GM12878 (cell line): Measurements from ENCODE around the gene SLC15A3. TPM values are rescaled to one million over a fixed set of nuclear protein-coding genes. Genes with fewer than 3 reads are reported as not detected.

Experiments used
- ATAC-seq: fragments of 200-7000 bp; cut with Tn5 transposase; 3 replicates; pipeline ENCODE4 v1.9.1; 2020; ENCODE audit warnings: mild to moderate bottlenecking, moderate library complexity
- BruUV-seq: library from RNA; stranded (reverse); fragments of 400-500 nt; replicated peaks from 2 replicates; lab custom pipeline; 2021; lab: Mats Ljungman, UMichigan
- CTCF ChIA-PET: fragments of 300-600 bp; sonication (Branson Sonifier 250); formaldehyde crosslinking; extraction: SDS; loops from one replicate; lab custom pipeline; 2021; ENCODE audit warnings: inconsistent platforms; lab: Yijun Ruan, JAX
- POLR2A ChIA-PET: fragments of 350-600 bp; formaldehyde crosslinking; extraction: SDS; loops from one replicate; lab custom pipeline; 2021; ENCODE audit warnings: inconsistent platforms; lab: Charles Lee
- RAD21 ChIA-PET: fragments of 300-600 bp; sonication (Branson Sonifier 250); formaldehyde crosslinking; loops from one replicate; lab custom pipeline; 2023; ENCODE audit warnings: antibody characterized with exemption; ENCODE audit not compliant: unreplicated experiment; lab: Charles Lee
- SMC1A ChIA-PET: fragments of 300-600 bp; sonication (Branson Sonifier 250); formaldehyde crosslinking; loops from one replicate; lab custom pipeline; 2023; ENCODE audit not compliant: unreplicated experiment, uncharacterized antibody; lab: Charles Lee
- DNase-seq: peaks from one replicate; pipeline ENCODE4 v3.0.0-alpha.2; 2011; ENCODE audit warnings: low read depth, low spot score
- FAIRE-seq: peaks from 3 replicates; lab custom pipeline; 2011; peaks lifted over from hg19 to GRCh38; lab: Jason Lieb, UNC
- H2AFZ ChIP-seq: 2 replicates; pipeline ENCODE4 v1.6.0; 2011; ENCODE audit warnings: low read depth, low read length, control low read depth; ENCODE audit not compliant: control insufficient read depth
- H3K27ac ChIP-seq: 2 replicates; pipeline ENCODE4 v1.5.1; 2011; ENCODE audit warnings: control low read depth; ENCODE audit not compliant: control insufficient read depth, insufficient read depth
- H3K27me3 ChIP-seq, 2 experiments: replicated peaks in 1 of 2; 2 replicates each; pipeline versions ENCODE4 v1.6.0 to v1.6.1; 2011; ENCODE audit warnings: low read length in 1 of 2; ENCODE audit not compliant: control insufficient read depth in 2 of 2, insufficient read depth in 2 of 2
- H3K36me3 ChIP-seq, 2 experiments: 2 replicates each; pipeline ENCODE4 v1.5.1; 2011; ENCODE audit warnings: low read length in 1 of 2; ENCODE audit not compliant: control insufficient read depth in 2 of 2, insufficient read depth in 2 of 2
- H3K4me1 ChIP-seq: 2 replicates; pipeline ENCODE4 v1.6.1; 2011; ENCODE audit warnings: mild to moderate bottlenecking, low read length, moderate library complexity, mixed read lengths; ENCODE audit not compliant: control insufficient read depth, insufficient read depth
- H3K4me2 ChIP-seq: 2 replicates; pipeline ENCODE4 v1.6.0; 2011; ENCODE audit warnings: control low read depth; ENCODE audit not compliant: control insufficient read depth, insufficient read depth
- H3K4me3 ChIP-seq: fragments of 200-600 bp; sonication (generic); 2 replicates; pipeline ENCODE4 v1.5.1; 2016
- H3K79me2 ChIP-seq: 2 replicates; pipeline ENCODE4 v1.6.0; 2011; ENCODE audit warnings: low read length; ENCODE audit not compliant: control insufficient read depth, insufficient read depth
- H3K9ac ChIP-seq: 2 replicates; pipeline ENCODE4 v1.8.0; 2011; ENCODE audit warnings: low read length, control low read depth, mixed read lengths; ENCODE audit not compliant: control insufficient read depth, insufficient read depth
- H3K9me3 ChIP-seq: replicated peaks from 3 replicates; pipeline ENCODE4 v1.5.1; 2011; ENCODE audit warnings: mild to moderate bottlenecking, low read length; ENCODE audit not compliant: control insufficient read depth, insufficient read depth
- H4K20me1 ChIP-seq: 2 replicates; pipeline ENCODE4 v1.6.0; 2011; ENCODE audit not compliant: control insufficient read depth, insufficient read depth
- BCL11A ChIP-seq: IDR thresholded peaks from 2 replicates; pipeline ENCODE4 v1.6.1; 2011; ENCODE audit warnings: low read depth, low read length
- MTA3 ChIP-seq: IDR thresholded peaks from 2 replicates; pipeline ENCODE4 v1.6.1; 2012; ENCODE audit warnings: low read length, inconsistent platforms, borderline replicate concordance
- NR2C2 ChIP-seq: IDR thresholded peaks from 2 replicates; pipeline ENCODE4 v1.6.1; 2011; ENCODE audit warnings: borderline replicate concordance, low read depth; ENCODE audit not compliant: control insufficient read depth, insufficient read length
- NRF1 ChIP-seq: conservative IDR thresholded peaks from 2 replicates; pipeline ENCODE4 v1.6.1; 2011; ENCODE audit warnings: mild to moderate bottlenecking, low read depth, low read length, improper control_type of control experiment
- RCOR1 ChIP-seq: conservative IDR thresholded peaks from 2 replicates; pipeline ENCODE4 v1.6.1; 2012; ENCODE audit warnings: low read depth, low read length, improper control_type of control experiment
- WGBS: methylation state at CpG from one replicate; pipeline ENCODE4 v1.1.6; 2016; ENCODE audit warnings: low lambda C conversion rate; ENCODE audit not compliant: insufficient replicate concordance, insufficient coverage; ENCODE audit errors: missing lambda C conversion rate; 5-methylcytosine and 5-hydroxymethylcytosine counted together
- in situ Hi-C: fragments of 300-500 bp; cut with MboI; formaldehyde crosslinking; loops from 9 replicates; pipeline ENCODE4 v1.14.3; 2018; ENCODE audit warnings: mixed read lengths
- intact Hi-C: fragments of 100-400 bp; cut with micrococcal nuclease; formaldehyde crosslinking; loops from one replicate; pipeline ENCODE4 v1.14.2; 2022; ENCODE audit not compliant: unreplicated experiment
- polyA plus RNA-seq, 11 experiments: library from polyadenylated mRNA; depleted of rRNA in 4 of 11; unstranded in 6 of 11; stranded (reverse) in 5 of 11; fragments of >200 nt; fragmentation: Nextera tagmentation in 4 of 11; fragmentation: Illumina TruSeq in 1 of 11; extraction: Ambion mirVana in 4 of 11; extraction: Trizol in 1 of 11; gene quantifications; 1 replicate in 1 of 11; 2 replicates in 10 of 11; pipeline versions ENCODE4 v1.2.1 to v1.2.3, GENCODE V29; 2011 to 2016; ENCODE audit warnings: inconsistent platforms in 2 of 11, missing spikeins in 2 of 11, low read depth in 1 of 11
- total RNA-seq, 4 experiments: library from RNA; depleted of rRNA in 3 of 4; stranded (reverse); fragments of >200 nt in 3 of 4; fragmentation: Illumina TruSeq in 1 of 4; extraction: Trizol in 1 of 4; gene quantifications; 2 replicates each; pipeline versions ENCODE4 v1.2.1 to v1.2.3, GENCODE V29; 2013 to 2021
- TF ChIP-seq, protein P1 (sequence below): fragments of 450-650 bp; IDR thresholded peaks from 2 replicates; pipeline ENCODE4 v1.6.1; 2017; ENCODE audit warnings: mild to moderate bottlenecking, moderate library complexity

SLC15A3 gene
- total and polyA plus RNA-seq, 10 of the 15 experiments (the other 5 are each of a cell fraction or from before 2014, with no cell fraction given): 17.7 to 102 (median 55.8) TPM

DNA sequence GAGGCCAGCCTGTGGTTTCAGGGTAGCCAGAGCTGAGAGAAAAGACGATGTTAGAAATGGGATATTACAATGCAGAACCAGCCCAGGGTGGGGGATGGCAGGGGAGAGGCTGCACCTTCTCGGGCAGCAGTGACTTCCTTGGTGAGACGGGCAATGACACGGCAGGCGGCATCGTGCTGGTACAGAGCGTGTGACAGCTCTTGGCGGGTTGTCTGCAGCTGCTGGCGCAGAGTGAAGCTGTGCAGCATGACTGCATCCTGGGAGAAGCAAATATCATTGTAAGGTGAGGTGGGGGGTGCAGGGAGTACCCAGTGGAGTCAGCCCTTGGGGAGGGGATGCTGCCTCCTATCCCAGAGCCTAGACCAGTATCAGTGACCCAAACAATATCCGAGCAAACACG lies 49.4 kb downstream of the SLC15A3 start (continued):
- TF ChIP-seq, protein P1, sequence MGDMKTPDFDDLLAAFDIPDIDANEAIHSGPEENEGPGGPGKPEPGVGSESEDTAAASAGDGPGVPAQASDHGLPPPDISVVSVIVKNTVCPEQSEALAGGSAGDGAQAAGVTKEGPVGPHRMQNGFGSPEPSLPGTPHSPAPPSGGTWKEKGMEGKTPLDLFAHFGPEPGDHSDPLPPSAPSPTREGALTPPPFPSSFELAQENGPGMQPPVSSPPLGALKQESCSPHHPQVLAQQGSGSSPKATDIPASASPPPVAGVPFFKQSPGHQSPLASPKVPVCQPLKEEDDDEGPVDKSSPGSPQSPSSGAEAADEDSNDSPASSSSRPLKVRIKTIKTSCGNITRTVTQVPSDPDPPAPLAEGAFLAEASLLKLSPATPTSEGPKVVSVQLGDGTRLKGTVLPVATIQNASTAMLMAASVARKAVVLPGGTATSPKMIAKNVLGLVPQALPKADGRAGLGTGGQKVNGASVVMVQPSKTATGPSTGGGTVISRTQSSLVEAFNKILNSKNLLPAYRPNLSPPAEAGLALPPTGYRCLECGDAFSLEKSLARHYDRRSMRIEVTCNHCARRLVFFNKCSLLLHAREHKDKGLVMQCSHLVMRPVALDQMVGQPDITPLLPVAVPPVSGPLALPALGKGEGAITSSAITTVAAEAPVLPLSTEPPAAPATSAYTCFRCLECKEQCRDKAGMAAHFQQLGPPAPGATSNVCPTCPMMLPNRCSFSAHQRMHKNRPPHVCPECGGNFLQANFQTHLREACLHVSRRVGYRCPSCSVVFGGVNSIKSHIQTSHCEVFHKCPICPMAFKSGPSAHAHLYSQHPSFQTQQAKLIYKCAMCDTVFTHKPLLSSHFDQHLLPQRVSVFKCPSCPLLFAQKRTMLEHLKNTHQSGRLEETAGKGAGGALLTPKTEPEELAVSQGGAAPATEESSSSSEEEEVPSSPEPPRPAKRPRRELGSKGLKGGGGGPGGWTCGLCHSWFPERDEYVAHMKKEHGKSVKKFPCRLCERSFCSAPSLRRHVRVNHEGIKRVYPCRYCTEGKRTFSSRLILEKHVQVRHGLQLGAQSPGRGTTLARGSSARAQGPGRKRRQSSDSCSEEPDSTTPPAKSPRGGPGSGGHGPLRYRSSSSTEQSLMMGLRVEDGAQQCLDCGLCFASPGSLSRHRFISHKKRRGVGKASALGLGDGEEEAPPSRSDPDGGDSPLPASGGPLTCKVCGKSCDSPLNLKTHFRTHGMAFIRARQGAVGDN: no peak
- no peak for TF ChIP-seq NRF1

GRCh38 chr11:60900673-60901404 lies 51.1 kb downstream of the SLC15A3 start:
- Histone ChIP-seq H2AFZ (no peak overlapping the region), H3K36me3 (peaks cover 27 to 46% of the 10 kb centered on the region in 2 experiments), H3K79me2 (peaks cover 29% of the 10 kb centered on the region), H3K4me1 (peaks cover 6% of the 10 kb centered on the region), H3K4me2 (no peak overlapping the region), H3K9me3 (no peaks in the 10 kb centered on the region), H4K20me1 (peaks cover 12% of the 10 kb centered on the region), H3K27me3 (no peaks in the 10 kb centered on the region), H3K9ac (no peak overlapping the region), H3K4me3 (no peak overlapping the region), H3K27ac (no peak overlapping the region)
- intact Hi-C loops (no loop called here), in situ Hi-C loops (no loop called here)
- no TSS peak for BruUV-seq
- no peak for DNase-seq
- ATAC-seq: no peak
- ChIA-PET CTCF (interaction anchor here (0.6 to 11.5 kb wide), 21 partner anchors 9 to 435 kb away, joined by 3 to 135 read pairs (median 6); partner anchors contain the start of gene TMEM109), SMC1A (interaction anchor here (1.2 to 8.0 kb wide), 7 partner anchors 13 to 228 kb away, joined by 3 to 57 read pairs (median 4); partner anchors contain the start of gene TMEM109), POLR2A (interaction anchor here (1.1 kb wide), 1 partner anchor 15 kb away, joined by 3 read pairs; no protein-coding TSS in a partner anchor), RAD21 (interaction anchor here (1.8 to 2.9 kb wide), 3 partner anchors 69 to 138 kb away, joined by 4 to 12 read pairs (median 10); no protein-coding TSS in a partner anchor)
- no peak for FAIRE-seq
- 85% methylated on average over 13 of the region's 13 CpGs for WGBS
- TF ChIP-seq MTA3: no peak
- TF ChIP-seq BCL11A: no peak
- no peak for TF ChIP-seq NR2C2
- no peak for TF ChIP-seq RCOR1
